SK-N-SH (cell line): ENCODE results near the gene CGN. TPM values are rescaled to one million over a fixed set of nuclear protein-coding genes. Genes with fewer than 3 reads are reported as not detected.

Experiments
- CTCF ChIA-PET: fragments of 300-600, 350-600 bp; formaldehyde crosslinking; extraction: SDS; loops from one replicate; lab custom pipeline; 2021; lab: Yijun Ruan, JAX
- POLR2A ChIA-PET: fragments of 350-600 bp; sonication (Branson Sonifier 250); formaldehyde crosslinking; extraction: SDS; loops from one replicate; lab custom pipeline; 2020; ENCODE audit warnings: antibody characterized with exemption, inconsistent platforms; lab: Yijun Ruan, JAX
- DNase-seq: peaks from one replicate; pipeline ENCODE4 v3.0.0; 2012
- H2AFZ ChIP-seq: fragments of 200-600 bp; sonication (generic); 2 replicates; pipeline ENCODE4 v1.8.1; 2016; ENCODE audit warnings: antibody characterized with exemption, mild to moderate bottlenecking, low read depth
- H3F3A ChIP-seq: fragments of 200-600 bp; sonication (generic); replicated peaks from 2 replicates; pipeline ENCODE3; 2016; ENCODE audit warnings: antibody characterized with exemption, mild to moderate bottlenecking; ENCODE audit not compliant: insufficient read depth
- H3K27ac ChIP-seq, 2 experiments: fragments of 200-500 bp in 1 of 2; fragments of 200-600 bp in 1 of 2; sonication (Bioruptor generic) in 1 of 2; sonication (generic), shearing (Covaris generic) in 1 of 2; 2 replicates each; pipeline versions ENCODE4 v1.5.1 to v1.6.1; 2014 to 2016; ENCODE audit warnings: low read depth in 2 of 2, inconsistent platforms in 1 of 2, low read length in 1 of 2, mild to moderate bottlenecking in 1 of 2, mixed read lengths in 1 of 2
- H3K27me3 ChIP-seq: fragments of 200-600 bp; sonication (generic), shearing (Covaris generic); 2 replicates; pipeline ENCODE4 v1.6.1; 2016; ENCODE audit warnings: mixed run types; ENCODE audit not compliant: insufficient read depth
- H3K36me3 ChIP-seq, 2 experiments: fragments of 200-500 bp in 1 of 2; fragments of 200-600 bp in 1 of 2; sonication (Bioruptor generic) in 1 of 2; sonication (generic) in 1 of 2; replicated peaks in 1 of 2; 2 replicates each; pipeline versions ENCODE3 to v1.5.1; 2014 to 2016; ENCODE audit warnings: low read length in 1 of 2, mild to moderate bottlenecking in 1 of 2; ENCODE audit not compliant: insufficient read depth in 2 of 2, control insufficient read depth in 1 of 2
- H3K4me1 ChIP-seq, 2 experiments: fragments of 200-500 bp in 1 of 2; fragments of 200-600 bp in 1 of 2; sonication (Bioruptor generic) in 1 of 2; sonication (generic), shearing (Covaris generic) in 1 of 2; 2 replicates each; pipeline versions ENCODE4 v1.5.1 to v1.6.1; 2014 to 2016; ENCODE audit warnings: low read depth in 1 of 2, low read length in 1 of 2, mixed run types in 1 of 2; ENCODE audit not compliant: insufficient read depth in 2 of 2, control insufficient read depth in 1 of 2
- H3K4me2 ChIP-seq: fragments of 200-600 bp; sonication (generic), shearing (Covaris generic); 2 replicates; pipeline ENCODE4 v1.6.1; 2017; ENCODE audit warnings: mixed run types
- H3K4me3 ChIP-seq, 2 experiments: fragments of 200-500 bp in 1 of 2; fragments of 200-600 bp in 1 of 2; sonication (Bioruptor generic) in 1 of 2; sonication (generic), shearing (Covaris generic) in 1 of 2; 2 replicates each; pipeline versions ENCODE4 v1.5.1 to v1.8.1; 2014 to 2016; ENCODE audit warnings: low read depth in 2 of 2, inconsistent platforms in 1 of 2, low read length in 1 of 2, mild to moderate bottlenecking in 1 of 2, mixed read lengths in 1 of 2, moderate library complexity in 1 of 2
- H3K79me2 ChIP-seq: fragments of 200-600 bp; sonication (generic); 2 replicates; pipeline ENCODE4 v1.8.1; 2017; ENCODE audit warnings: mild to moderate bottlenecking; ENCODE audit not compliant: insufficient read depth
- H3K9ac ChIP-seq: fragments of 200-600 bp; sonication (generic); 2 replicates; pipeline ENCODE4 v1.6.1; 2017; ENCODE audit warnings: mixed run types
- H3K9me2 ChIP-seq: fragments of 200-600 bp; sonication (generic); 2 replicates; pipeline ENCODE4 v1.6.1; 2017; ENCODE audit warnings: mixed run types
- H3K9me3 ChIP-seq: fragments of 200-600 bp; sonication (generic); 2 replicates; pipeline ENCODE4 v1.6.1; 2017; ENCODE audit warnings: mixed run types, mild to moderate bottlenecking, moderate library complexity
- H4K20me1 ChIP-seq: fragments of 200-600 bp; sonication (generic); 2 replicates; pipeline ENCODE4 v1.6.1; 2017; ENCODE audit warnings: mild to moderate bottlenecking, mixed run types; ENCODE audit not compliant: insufficient read depth
- CHD2 ChIP-seq: fragments of 150-350 bp; IDR thresholded peaks from 2 replicates; pipeline ENCODE4 v1.6.1; 2018; ENCODE audit warnings: low read length; ENCODE audit not compliant: partially characterized antibody
- CTCF ChIP-seq: fragments of 200-600 bp; sonication (generic); IDR thresholded peaks from 2 replicates; pipeline ENCODE4 v1.6.1; 2017; ENCODE audit warnings: antibody characterized with exemption, mild to moderate bottlenecking, moderate library complexity
- ELF1 ChIP-seq: IDR thresholded peaks from 2 replicates; pipeline ENCODE4 v1.4.0; 2012
- FOXJ3 ChIP-seq: sonication (generic); formaldehyde crosslinking; IDR thresholded peaks from 2 replicates; pipeline ENCODE4 v1.5.1; 2020; ENCODE audit warnings: mild to moderate bottlenecking, missing genetic modification reagents
- PBX3 ChIP-seq: IDR thresholded peaks from 2 replicates; pipeline ENCODE4; 2012
- POLR2AphosphoS5 ChIP-seq: IDR thresholded peaks from 2 replicates; pipeline ENCODE4 v1.6.1; 2012; ENCODE audit warnings: low read depth, low read length
- RXRA ChIP-seq: IDR thresholded peaks from 2 replicates; pipeline ENCODE4 v1.4.0; 2012; ENCODE audit warnings: low read depth, mild to moderate bottlenecking, borderline replicate concordance
- TEAD4 ChIP-seq: IDR thresholded peaks from 2 replicates; pipeline ENCODE4 v1.4.0; 2012; ENCODE audit warnings: mild to moderate bottlenecking, borderline replicate concordance; ENCODE audit not compliant: insufficient read depth
- USF1 ChIP-seq: IDR thresholded peaks from 2 replicates; pipeline ENCODE4 v1.4.0; 2012; ENCODE audit warnings: low read depth, borderline replicate concordance
- WGBS: methylation state at CpG from one replicate; pipeline ENCODE4 v1.1.6; 2017; ENCODE audit warnings: low lambda C conversion rate; 5-methylcytosine and 5-hydroxymethylcytosine counted together
- polyA plus RNA-seq, 3 experiments: library from polyadenylated mRNA; depleted of rRNA; stranded (reverse); fragments of >200 nt; gene quantifications; 2 replicates each; pipeline ENCODE4 v1.2.3, GENCODE V29; 2012
- TF ChIP-seq, protein P1 (sequence below): IDR thresholded peaks from 2 replicates; pipeline ENCODE4 v1.4.0; 2012; ENCODE audit warnings: low read depth, borderline replicate concordance

CGN gene
- polyA plus RNA-seq, 1 of the 3 experiments (the other 2 are of a cell fraction) = 0.36 TPM

- CTCF ChIA-PET = interaction anchor here (0.6 to 1.5 kb wide), 3 partner anchors 10 to 15 kb away, joined by 3 to 4 read pairs (median 3); no protein-coding TSS in a partner anchor
- H3K27ac ChIP-seq = no peak overlapping the region
- H3K4me3 ChIP-seq = no peak overlapping the region
- DNase-seq = no peak
- H3K9me2 ChIP-seq = no peaks in the 10 kb centered on the region
- POLR2A ChIA-PET = interaction anchor here (1.7 kb wide), 1 partner anchor 10 kb away, joined by 6 read pairs; the partner anchor contains the start of gene TUFT1
- H3F3A ChIP-seq = peaks cover 3% of the 10 kb centered on the region
- peaks cover under 1 to 6% of the 10 kb centered on the region in 2 experiments; a peak in 2 of 4 replicates for H3K4me1 ChIP-seq
- H3K9ac ChIP-seq = no peak overlapping the region
- WGBS = 89% methylated on average over 14 of the region's 18 CpGs
- no peaks in the 10 kb centered on the region for H3K36me3 ChIP-seq
- H4K20me1 ChIP-seq = no peaks in the 10 kb centered on the region
- no peaks in the 10 kb centered on the region for H3K27me3 ChIP-seq
- TF ChIP-seq CTCF (no peak), FOXJ3 (CRISPR knock-in tag) (no peak), CHD2 (no peak), RXRA (no peak)
- TF ChIP-seq, all 33 proteins: peak for 0
- no peaks in the 10 kb centered on the region for H3K9me3 ChIP-seq
- no peaks in the 10 kb centered on the region for H3K79me2 ChIP-seq
- no peak overlapping the region for H2AFZ ChIP-seq
- H3K4me2 ChIP-seq = no peak overlapping the region
Measured at GRCh38 chr1:151529781-151530180, 18.6 kb downstream of the CGN start.

- POLR2A ChIA-PET = interaction anchor here (1.7 kb wide), 1 partner anchor 9 kb away, joined by 6 read pairs; the partner anchor contains the start of gene TUFT1
- WGBS = 90% methylated on average over 11 of the region's 11 CpGs
- Histone ChIP-seq H3K9ac (no peak overlapping the region), H3K9me2 (no peaks in the 10 kb centered on the region), H3F3A (peaks cover 5% of the 10 kb centered on the region), H3K36me3 (no peaks in the 10 kb centered on the region), H4K20me1 (no peaks in the 10 kb centered on the region), H3K27ac (no peak overlapping the region), H3K4me2 (no peak overlapping the region), H3K27me3 (no peaks in the 10 kb centered on the region), H2AFZ (no peak overlapping the region), H3K4me1 (peaks cover 6% of the 10 kb centered on the region in 2 experiments; a peak in 2 of 4 replicates), H3K9me3 (no peaks in the 10 kb centered on the region), H3K4me3 (no peak overlapping the region), H3K79me2 (no peaks in the 10 kb centered on the region)
- TF ChIP-seq POLR2AphosphoS5 = no peak
- no peak for TF ChIP-seq ELF1
- no peak for TF ChIP-seq USF1
- no peak for TF ChIP-seq PBX3
- no peak for TF ChIP-seq TEAD4
- TF ChIP-seq, protein P1, sequence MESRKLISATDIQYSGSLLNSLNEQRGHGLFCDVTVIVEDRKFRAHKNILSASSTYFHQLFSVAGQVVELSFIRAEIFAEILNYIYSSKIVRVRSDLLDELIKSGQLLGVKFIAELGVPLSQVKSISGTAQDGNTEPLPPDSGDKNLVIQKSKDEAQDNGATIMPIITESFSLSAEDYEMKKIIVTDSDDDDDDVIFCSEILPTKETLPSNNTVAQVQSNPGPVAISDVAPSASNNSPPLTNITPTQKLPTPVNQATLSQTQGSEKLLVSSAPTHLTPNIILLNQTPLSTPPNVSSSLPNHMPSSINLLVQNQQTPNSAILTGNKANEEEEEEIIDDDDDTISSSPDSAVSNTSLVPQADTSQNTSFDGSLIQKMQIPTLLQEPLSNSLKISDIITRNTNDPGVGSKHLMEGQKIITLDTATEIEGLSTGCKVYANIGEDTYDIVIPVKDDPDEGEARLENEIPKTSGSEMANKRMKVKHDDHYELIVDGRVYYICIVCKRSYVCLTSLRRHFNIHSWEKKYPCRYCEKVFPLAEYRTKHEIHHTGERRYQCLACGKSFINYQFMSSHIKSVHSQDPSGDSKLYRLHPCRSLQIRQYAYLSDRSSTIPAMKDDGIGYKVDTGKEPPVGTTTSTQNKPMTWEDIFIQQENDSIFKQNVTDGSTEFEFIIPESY = no peak
- CTCF ChIA-PET = interaction anchor here (1.3 to 1.5 kb wide), 2 partner anchors 10 to 15 kb away, joined by 3 to 4 read pairs; no protein-coding TSS in a partner anchor
- no peak for DNase-seq
Measured at GRCh38 chr1:151530461-151530860, 19.3 kb downstream of the CGN start.
